Measurements from ENCODE around the gene GINS3. TPM values are rescaled to one million over a fixed set of nuclear protein-coding genes. Genes with fewer than 3 reads are reported as not detected.

GINS3 gene
- total and polyA plus RNA-seq, 10 of the 15 experiments (the other 5 are each of a cell fraction or from before 2014, with no cell fraction given) = 13.6 to 22.4 (median 15.6) TPM

DNA sequence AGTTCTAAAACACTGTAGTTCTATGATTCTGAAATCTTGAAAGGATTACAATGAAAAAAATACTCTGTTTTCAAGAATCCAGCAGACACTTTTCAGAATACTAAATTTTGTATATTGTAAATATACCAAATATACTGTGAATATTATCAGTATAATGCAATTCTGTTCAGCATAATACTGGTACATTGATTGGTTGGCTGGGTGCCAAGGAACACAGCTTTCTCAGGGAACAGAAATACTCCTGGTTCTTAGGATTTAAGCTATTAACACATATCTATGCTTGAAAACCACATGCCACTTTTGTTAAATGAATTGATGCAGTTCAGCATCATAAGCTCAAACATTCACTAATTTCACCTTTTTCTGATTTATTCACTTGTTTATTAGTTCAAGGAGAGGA, 2.5 kb upstream of the GINS3 start:
- intact Hi-C loops (cut with micrococcal nuclease; ENCODE audit: unreplicated experiment) = loop anchor here (5.0 kb wide), 1 partner anchor 243 kb away; no protein-coding TSS in a partner anchor
- H3K27me3 ChIP-seq (replicated peaks in 1 of 2; ENCODE audit: control insufficient read depth in 2 of 2, insufficient read depth in 2 of 2, low read length in 1 of 2) = no peaks in the 10 kb centered on the region
- ATAC-seq (no peak), DNase-seq (ENCODE audit: low read depth, low spot score) (no peak), FAIRE-seq (no peak)
- no TSS peak for BruUV-seq (replicated peaks)
- POLR2A ChIA-PET = interaction anchor here (0.6 kb wide), 1 partner anchor 159 kb away, joined by 3 read pairs; no protein-coding TSS in a partner anchor
- no peaks in the 10 kb centered on the region for H4K20me1 ChIP-seq (ENCODE audit: control insufficient read depth, insufficient read depth)
- RAD21 ChIA-PET (ENCODE audit: unreplicated experiment) = no interaction called here
- CTCF ChIA-PET = interaction anchor here (0.9 to 2.3 kb wide), 2 partner anchors 9 to 53 kb away, joined by 3 to 8 read pairs; no protein-coding TSS in a partner anchor
- no peak overlapping the region for H2AFZ ChIP-seq (ENCODE audit: control insufficient read depth, low read depth, low read length)
- H3K27ac ChIP-seq (ENCODE audit: control insufficient read depth, insufficient read depth) = no peak overlapping the region
- no peak overlapping the region for H3K4me2 ChIP-seq (ENCODE audit: control insufficient read depth, insufficient read depth)
- no peaks in the 10 kb centered on the region for H3K4me1 ChIP-seq (ENCODE audit: control insufficient read depth, insufficient read depth, low read length)
- SMC1A ChIA-PET (ENCODE audit: uncharacterized antibody, unreplicated experiment) = interaction anchor here (1.5 kb wide), 1 partner anchor 119 kb away, joined by 3 read pairs; no protein-coding TSS in a partner anchor
- H3K9ac ChIP-seq (ENCODE audit: control insufficient read depth, insufficient read depth, low read length) = no peak overlapping the region
- peaks cover 2% of the 10 kb centered on the region; the same call in 2 of the 3 replicates for H3K9me3 ChIP-seq (replicated peaks; ENCODE audit: control insufficient read depth, insufficient read depth, low read length)
- H3K4me3 ChIP-seq = no peak overlapping the region
- no peaks in the 10 kb centered on the region for H3K36me3 ChIP-seq (ENCODE audit: control insufficient read depth in 2 of 2, insufficient read depth in 2 of 2, low read length in 1 of 2)
- TF ChIP-seq ETV6 (conservative IDR thresholded peaks at IDR 0.05 in 1 of 2, IDR thresholded peaks at IDR 0.05 in 1 of 2; ENCODE audit: borderline replicate concordance in 1 of 2, low read depth in 1 of 2) (no peak), WRNIP1 (IDR thresholded peaks at IDR 0.05; ENCODE audit: borderline replicate concordance, low read depth, low read length) (no peak), STAT1 (conservative IDR thresholded peaks at IDR 0.05) (no peak), HDAC2 (IDR thresholded peaks at IDR 0.05) (no peak), KAT2A (conservative IDR thresholded peaks at IDR 0.05; ENCODE audit: control insufficient read depth, low read depth, low read length) (no peak), IRF4 (IDR thresholded peaks at IDR 0.05; ENCODE audit: low read depth, low read length) (no peak), HCFC1 (IDR thresholded peaks at IDR 0.05; ENCODE audit: low read length) (no peak), HDAC6 (IDR thresholded peaks at IDR 0.05; ENCODE audit: unreplicated experiment) (no peak), CBFB (IDR thresholded peaks at IDR 0.05; ENCODE audit: low read depth) (no peak), SIN3A (IDR thresholded peaks at IDR 0.05; ENCODE audit: low read depth, low read length) (no peak), MXI1 (IDR thresholded peaks at IDR 0.05; ENCODE audit: low read depth, low read length) (no peak), RAD21 (IDR thresholded peaks at IDR 0.05; ENCODE audit: insufficient read depth, low read depth, low read length) (no peak), ZNF384 (IDR thresholded peaks at IDR 0.05; ENCODE audit: borderline replicate concordance, low read depth, low read length) (no peak), DPF2 (IDR thresholded peaks at IDR 0.05) (no peak), NFIC (IDR thresholded peaks at IDR 0.05; ENCODE audit: low read depth, low read length) (no peak)
- TF ChIP-seq, protein P1, sequence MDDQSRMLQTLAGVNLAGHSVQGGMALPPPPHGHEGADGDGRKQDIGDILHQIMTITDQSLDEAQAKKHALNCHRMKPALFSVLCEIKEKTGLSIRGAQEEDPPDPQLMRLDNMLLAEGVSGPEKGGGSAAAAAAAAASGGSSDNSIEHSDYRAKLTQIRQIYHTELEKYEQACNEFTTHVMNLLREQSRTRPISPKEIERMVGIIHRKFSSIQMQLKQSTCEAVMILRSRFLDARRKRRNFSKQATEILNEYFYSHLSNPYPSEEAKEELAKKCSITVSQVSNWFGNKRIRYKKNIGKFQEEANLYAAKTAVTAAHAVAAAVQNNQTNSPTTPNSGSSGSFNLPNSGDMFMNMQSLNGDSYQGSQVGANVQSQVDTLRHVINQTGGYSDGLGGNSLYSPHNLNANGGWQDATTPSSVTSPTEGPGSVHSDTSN (IDR thresholded peaks at IDR 0.05; ENCODE audit: insufficient replicate concordance, low read depth, low read length) = no peak
- peaks cover 10% of the 10 kb centered on the region for H3K79me2 ChIP-seq (ENCODE audit: control insufficient read depth, insufficient read depth, low read length)
- in situ Hi-C loops (cut with MboI) = loop anchor here (10.0 kb wide), 1 partner anchor 245 kb away; no protein-coding TSS in a partner anchor
